ENCODE results near the gene OTUD3.
"Not testable (repeated sequence)": the region's sequence is repeated elsewhere in the genome, so short reads cannot be mapped to it uniquely, and the experiment has no call there.

Gene OTUD3

GRCh38 chr1:19854866-19855265 is 27.3 kb upstream of the OTUD3 start:
- Histone ChIP-seq H3K4me3 (ENCODE audit: low read length) (no peak overlapping the region), H3K9ac (ENCODE audit: low read length) (no peak overlapping the region), H3K9me3 (ENCODE audit: control insufficient read depth, low read length) (no peaks in the 10 kb centered on the region), H3K36me3 (ENCODE audit: control insufficient read depth, insufficient read depth, low read length, severe bottlenecking) (no peaks in the 10 kb centered on the region), H3K4me1 (ENCODE audit: control insufficient read depth, insufficient read depth, low read length) (no peaks in the 10 kb centered on the region), H3K27me3 (replicated peaks; ENCODE audit: control insufficient read depth, insufficient read depth, low read length) (no peaks in the 10 kb centered on the region)
- DNase-seq (ENCODE audit: low read depth), result no peak

- Histone ChIP-seq H3K4me1 (ENCODE audit: control insufficient read depth, insufficient read depth, low read length) (peaks cover 13% of the 10 kb centered on the region), H3K9ac (ENCODE audit: low read length) (no peak overlapping the region), H3K27me3 (replicated peaks; ENCODE audit: control insufficient read depth, insufficient read depth, low read length) (no peaks in the 10 kb centered on the region), H3K36me3 (ENCODE audit: control insufficient read depth, insufficient read depth, low read length, severe bottlenecking) (no peaks in the 10 kb centered on the region), H3K4me3 (ENCODE audit: low read length) (no peak overlapping the region), H3K9me3 (ENCODE audit: control insufficient read depth, low read length) (peaks cover 5% of the 10 kb centered on the region)
- no peak for DNase-seq (ENCODE audit: low read depth)
These were observed 23.3 kb upstream of the OTUD3 start for GRCh38 chr1:19858893-19859292.

GRCh38 chr1:19859876-19860275 is 22.3 kb upstream of the OTUD3 start:
- Histone ChIP-seq H3K36me3 (ENCODE audit: control insufficient read depth, insufficient read depth, low read length, severe bottlenecking) (no peaks in the 10 kb centered on the region), H3K27me3 (replicated peaks; ENCODE audit: control insufficient read depth, insufficient read depth, low read length) (no peaks in the 10 kb centered on the region), H3K9ac (ENCODE audit: low read length) (no peak overlapping the region), H3K4me3 (ENCODE audit: low read length) (no peak overlapping the region), H3K9me3 (ENCODE audit: control insufficient read depth, low read length) (peaks cover 5% of the 10 kb centered on the region), H3K4me1 (ENCODE audit: control insufficient read depth, insufficient read depth, low read length) (peaks cover 20% of the 10 kb centered on the region)
- no peak for DNase-seq (ENCODE audit: low read depth)

- H3K4me1 ChIP-seq (ENCODE audit: control insufficient read depth, insufficient read depth, low read length), result peaks cover 20% of the 10 kb centered on the region
- no peak overlapping the region for H3K9ac ChIP-seq (ENCODE audit: low read length)
- H3K27me3 ChIP-seq (replicated peaks; ENCODE audit: control insufficient read depth, insufficient read depth, low read length), result no peaks in the 10 kb centered on the region
- peaks cover 5% of the 10 kb centered on the region for H3K9me3 ChIP-seq (ENCODE audit: control insufficient read depth, low read length)
- H3K36me3 ChIP-seq (ENCODE audit: control insufficient read depth, insufficient read depth, low read length, severe bottlenecking), result no peaks in the 10 kb centered on the region
- no peak overlapping the region for H3K4me3 ChIP-seq (ENCODE audit: low read length)
- no peak for DNase-seq (ENCODE audit: low read depth)
These were observed 21.8 kb upstream of the OTUD3 start for GRCh38 chr1:19860418-19860817.

GRCh38 chr1:19861034-19861433 is 21.2 kb upstream of the OTUD3 start:
- Histone ChIP-seq H3K4me1 (ENCODE audit: control insufficient read depth, insufficient read depth, low read length) (peaks cover 21% of the 10 kb centered on the region), H3K4me3 (ENCODE audit: low read length) (no peak overlapping the region), H3K9me3 (ENCODE audit: control insufficient read depth, low read length) (peaks cover 5% of the 10 kb centered on the region), H3K36me3 (ENCODE audit: control insufficient read depth, insufficient read depth, low read length, severe bottlenecking) (no peaks in the 10 kb centered on the region), H3K27me3 (replicated peaks; ENCODE audit: control insufficient read depth, insufficient read depth, low read length) (no peaks in the 10 kb centered on the region), H3K9ac (ENCODE audit: low read length) (no peak overlapping the region)
- DNase-seq (ENCODE audit: low read depth), result peak; percentile 16

- no peak overlapping the region for H3K4me3 ChIP-seq (ENCODE audit: low read length)
- DNase-seq (ENCODE audit: low read depth), result no peak
- no peaks in the 10 kb centered on the region for H3K36me3 ChIP-seq (ENCODE audit: control insufficient read depth, insufficient read depth, low read length, severe bottlenecking)
- peaks cover 5% of the 10 kb centered on the region for H3K9me3 ChIP-seq (ENCODE audit: control insufficient read depth, low read length)
- H3K9ac ChIP-seq (ENCODE audit: low read length), result no peak overlapping the region
- H3K27me3 ChIP-seq (replicated peaks; ENCODE audit: control insufficient read depth, insufficient read depth, low read length), result no peaks in the 10 kb centered on the region
- H3K4me1 ChIP-seq (ENCODE audit: control insufficient read depth, insufficient read depth, low read length), result peaks cover 30% of the 10 kb centered on the region
These were observed 20.2 kb upstream of the OTUD3 start for GRCh38 chr1:19861842-19862530.

GRCh38 chr1:19862944-19863343 is 19.3 kb upstream of the OTUD3 start:
- Histone ChIP-seq H3K9ac (ENCODE audit: low read length) (no peak overlapping the region), H3K4me1 (ENCODE audit: control insufficient read depth, insufficient read depth, low read length) (peaks cover 36% of the 10 kb centered on the region), H3K4me3 (ENCODE audit: low read length) (no peak overlapping the region), H3K27me3 (replicated peaks; ENCODE audit: control insufficient read depth, insufficient read depth, low read length) (no peaks in the 10 kb centered on the region), H3K36me3 (ENCODE audit: control insufficient read depth, insufficient read depth, low read length, severe bottlenecking) (no peaks in the 10 kb centered on the region), H3K9me3 (ENCODE audit: control insufficient read depth, low read length) (peaks cover 5% of the 10 kb centered on the region)
- no peak for DNase-seq (ENCODE audit: low read depth)

GRCh38 chr1:19864570-19865160 is 17.5 kb upstream of the OTUD3 start:
- no peak overlapping the region for H3K9ac ChIP-seq (ENCODE audit: low read length)
- no peaks in the 10 kb centered on the region for H3K27me3 ChIP-seq (replicated peaks; ENCODE audit: control insufficient read depth, insufficient read depth, low read length)
- peaks cover 5% of the 10 kb centered on the region for H3K9me3 ChIP-seq (ENCODE audit: control insufficient read depth, low read length)
- DNase-seq (ENCODE audit: low read depth), result no peak
- peaks cover 36% of the 10 kb centered on the region for H3K4me1 ChIP-seq (ENCODE audit: control insufficient read depth, insufficient read depth, low read length)
- peak overlapping the region; percentile 4 for H3K4me3 ChIP-seq (ENCODE audit: low read length)
- no peaks in the 10 kb centered on the region for H3K36me3 ChIP-seq (ENCODE audit: control insufficient read depth, insufficient read depth, low read length, severe bottlenecking)

GRCh38 chr1:19866029-19866428 is 16.2 kb upstream of the OTUD3 start:
- DNase-seq (ENCODE audit: low read depth), result no peak
- H3K4me3 ChIP-seq (ENCODE audit: low read length), result no peak overlapping the region
- H3K9me3 ChIP-seq (ENCODE audit: control insufficient read depth, low read length), result peaks cover 5% of the 10 kb centered on the region
- peaks cover 35% of the 10 kb centered on the region for H3K4me1 ChIP-seq (ENCODE audit: control insufficient read depth, insufficient read depth, low read length)
- H3K9ac ChIP-seq (ENCODE audit: low read length), result no peak overlapping the region
- H3K36me3 ChIP-seq (ENCODE audit: control insufficient read depth, insufficient read depth, low read length, severe bottlenecking), result no peaks in the 10 kb centered on the region
- no peaks in the 10 kb centered on the region for H3K27me3 ChIP-seq (replicated peaks; ENCODE audit: control insufficient read depth, insufficient read depth, low read length)

- Histone ChIP-seq H3K9me3 (ENCODE audit: control insufficient read depth, low read length) (peaks cover 5% of the 10 kb centered on the region), H3K4me3 (ENCODE audit: low read length) (no peak overlapping the region), H3K27me3 (replicated peaks; ENCODE audit: control insufficient read depth, insufficient read depth, low read length) (no peaks in the 10 kb centered on the region), H3K9ac (ENCODE audit: low read length) (no peak overlapping the region), H3K4me1 (ENCODE audit: control insufficient read depth, insufficient read depth, low read length) (peaks cover 30% of the 10 kb centered on the region), H3K36me3 (ENCODE audit: control insufficient read depth, insufficient read depth, low read length, severe bottlenecking) (no peaks in the 10 kb centered on the region)
- DNase-seq (ENCODE audit: low read depth), result peak; percentile 32
These were observed 15.4 kb upstream of the OTUD3 start for GRCh38 chr1:19866758-19867157.

- H3K36me3 ChIP-seq (ENCODE audit: control insufficient read depth, insufficient read depth, low read length, severe bottlenecking); H3K4me3 ChIP-seq (ENCODE audit: low read length); H3K9me3 ChIP-seq (ENCODE audit: control insufficient read depth, low read length); H3K9ac ChIP-seq (ENCODE audit: low read length); DNase-seq (ENCODE audit: low read depth); H3K27me3 ChIP-seq (replicated peaks; ENCODE audit: control insufficient read depth, insufficient read depth, low read length): not testable (repeated sequence)
- peaks cover 30% of the 10 kb centered on the region for H3K4me1 ChIP-seq (ENCODE audit: control insufficient read depth, insufficient read depth, low read length)
These were observed 13.6 kb upstream of the OTUD3 start for GRCh38 chr1:19868575-19868974.

GRCh38 chr1:19869453-19869852 is 12.7 kb upstream of the OTUD3 start:
- not testable (repeated sequence) for DNase-seq (ENCODE audit: low read depth); H3K4me3 ChIP-seq (ENCODE audit: low read length); H3K36me3 ChIP-seq (ENCODE audit: control insufficient read depth, insufficient read depth, low read length, severe bottlenecking); H3K27me3 ChIP-seq (replicated peaks; ENCODE audit: control insufficient read depth, insufficient read depth, low read length); H3K9me3 ChIP-seq (ENCODE audit: control insufficient read depth, low read length); H3K9ac ChIP-seq (ENCODE audit: low read length)
- H3K4me1 ChIP-seq (ENCODE audit: control insufficient read depth, insufficient read depth, low read length), result peaks cover 21% of the 10 kb centered on the region

All from adipocyte (in vitro differentiated cells).